Naive thymus-derived CD8-positive, alpha-beta T cell (primary cell): ENCODE measurements around the gene SRPRB. TPM values are rescaled to one million over a fixed set of nuclear protein-coding genes. Genes with fewer than 3 reads are reported as not detected.

Experiments
- ATAC-seq, 2 donors: fragments of 150-1000 bp; cut with Tn5 transposase in 1 of 2; sonication (Bioruptor Pico), chemical (Tn5 transposase) in 1 of 2; 1 replicate in 1 of 2; 2 replicates in 1 of 2; pipeline ENCODE4 v1.10.0; 2021; ENCODE audit warnings: mild to moderate bottlenecking in 2 of 2, moderate library complexity in 2 of 2
- POLR2A ChIA-PET: fragments of 350-600 bp; sonication (Branson Sonifier 250); formaldehyde crosslinking; loops from one replicate; lab custom pipeline; 2021; ENCODE audit warnings: antibody characterized with exemption; lab: Charles Lee
- DNase-seq, 10 donors: peaks; one replicate each; pipeline versions ENCODE4 v3.0.0 to v3.0.0-alpha.2; 2020 to 2022
- H3K27ac Mint-ChIP-seq, 10 donors: one replicate each; pipeline ENCODE4 v1.8.0; 2020 to 2022; ENCODE audit warnings: mild to moderate bottlenecking in 10 of 10, mixed read lengths in 10 of 10, moderate library complexity in 4 of 10, inconsistent platforms in 1 of 10
- H3K27me3 Mint-ChIP-seq, 5 donors: one replicate each; pipeline ENCODE4 v1.8.0; 2021 to 2022; ENCODE audit warnings: mixed read lengths in 5 of 5
- H3K36me3 Mint-ChIP-seq, 3 donors: one replicate each; pipeline ENCODE4 v1.8.0; 2020 to 2022; ENCODE audit warnings: mixed read lengths in 3 of 3, mild to moderate bottlenecking in 2 of 3, inconsistent platforms in 1 of 3
- H3K4me1 Mint-ChIP-seq, 4 donors: one replicate each; pipeline ENCODE4 v1.8.0; 2021 to 2022; ENCODE audit warnings: mixed read lengths in 4 of 4
- H3K4me3 Mint-ChIP-seq, 10 donors: one replicate each; pipeline ENCODE4 v1.8.0; 2020 to 2022; ENCODE audit warnings: mild to moderate bottlenecking in 10 of 10, mixed read lengths in 10 of 10, moderate library complexity in 6 of 10, inconsistent platforms in 1 of 10
- H3K9me3 Mint-ChIP-seq, 9 donors: one replicate each; pipeline ENCODE4 v1.8.0; 2020 to 2022; ENCODE audit warnings: mixed read lengths in 9 of 9, mild to moderate bottlenecking in 3 of 9, inconsistent platforms in 1 of 9, moderate library complexity in 1 of 9
- polyA plus RNA-seq, 3 donors: library from polyadenylated mRNA; unstranded; fragments of 300-500 nt; fragmentation: Illumina TruSeq; gene quantifications; one replicate each; pipeline ENCODE4 v1.2.3, GENCODE V29; 2021
- total RNA-seq, 8 experiments: library from RNA in 2 of 8; stranded (reverse) in 2 of 8; gene quantifications; one replicate each; pipeline ENCODE4 v1.2.3 and lab custom pipeline; 2021 to 2026

SRPRB gene
- total and polyA plus RNA-seq, 5 experiments from 2014 or later: 34.4 to 48.7 (median 38.2) TPM

- Mint-ChIP-seq H3K4me1 (no peaks in the 10 kb centered on the region), H3K27ac (no peak overlapping the region), H3K9me3 (peaks cover 0 to 3% (median 0%) of the 10 kb centered on the region in 9 donors), H3K27me3 (peaks cover 4 to 25% (median 14%) of the 10 kb centered on the region in 5 donors), H3K36me3 (no peaks in the 10 kb centered on the region), H3K4me3 (no peak overlapping the region)
- DNase-seq (no peak), ATAC-seq (no peak)
- POLR2A ChIA-PET: no interaction called here
These were observed 64.0 kb downstream of the SRPRB start for GRCh38 chr3:133869586-133869985.

DNA sequence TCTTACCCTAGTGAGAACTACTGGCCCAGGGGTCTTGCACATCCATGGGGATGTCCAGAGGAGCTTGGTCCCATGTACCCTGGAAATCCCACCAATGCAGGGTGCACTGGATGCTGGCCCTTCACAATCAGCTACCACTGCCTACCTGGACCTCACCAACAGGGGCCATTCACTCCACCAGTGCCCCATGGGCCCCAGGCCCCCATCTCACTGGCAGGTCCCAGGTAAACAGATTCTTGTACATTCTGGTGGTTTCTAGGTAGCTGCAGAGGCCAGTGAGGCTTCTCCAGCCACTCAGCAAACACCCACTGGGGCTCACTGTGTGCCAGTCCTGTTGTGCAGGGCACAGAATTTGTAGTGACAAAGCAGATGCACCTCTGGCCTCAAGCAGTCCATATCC lies 65.2 kb downstream of the SRPRB start:
- H3K4me3 Mint-ChIP-seq: no peak overlapping the region
- H3K9me3 Mint-ChIP-seq: peaks cover 0 to 3% (median 0%) of the 10 kb centered on the region in 9 donors
- no peaks in the 10 kb centered on the region for H3K36me3 Mint-ChIP-seq
- H3K27ac Mint-ChIP-seq: no peak overlapping the region
- ATAC-seq (no peak), DNase-seq (no peak)
- H3K27me3 Mint-ChIP-seq: peaks cover 4 to 25% (median 14%) of the 10 kb centered on the region in 5 donors
- POLR2A ChIA-PET: no interaction called here
- H3K4me1 Mint-ChIP-seq: no peaks in the 10 kb centered on the region

Other genes starting within 250 kb of the SRPRB start
- 100 to 1,000 TPM; 210 to 226 TPM for gene CDV3, start 232.1 kb upstream of the SRPRB start, total RNA-seq
- 10 to 100 TPM; 41.7 to 82.2 (median 60.3) TPM for gene CDV3, start 232.1 kb upstream of the SRPRB start, polyA plus RNA-seq
- gene TOPBP1, start 143.9 kb upstream of the SRPRB start, total RNA-seq: 10 to 100 TPM; 35.2 to 35.5 TPM
- 10 to 100 TPM in 1 of 3 donors, 1 to 10 TPM in 2; 5.3 to 11.0 (median 6.3) TPM for gene TOPBP1, start 143.9 kb upstream of the SRPRB start, polyA plus RNA-seq
- gene TF, start 59.4 kb upstream of the SRPRB start, total RNA-seq: under 1 TPM; 0.63 to 0.78 TPM
- gene TF, start 59.4 kb upstream of the SRPRB start, polyA plus RNA-seq: under 1 TPM in 1 of 3 donors, not detected in 2; 0.34 TPM
- not detected for gene RAB6B, start 90.1 kb downstream of the SRPRB start, total RNA-seq
- gene RAB6B, start 90.1 kb downstream of the SRPRB start, polyA plus RNA-seq: under 1 TPM; 0.25 to 0.38 (median 0.28) TPM
- not detected for gene SLCO2A1, start 224.1 kb downstream of the SRPRB start, total RNA-seq
- gene SLCO2A1, start 224.1 kb downstream of the SRPRB start, polyA plus RNA-seq: not detected